Loucy (cell line): ENCODE data around the gene TDRD12.

Source experiments
- H2AFZ ChIP-seq: fragments of 200-600 bp; sonication (generic); 2 replicates; pipeline ENCODE4 v1.6.0; 2016; ENCODE audit warnings: antibody characterized with exemption, mild to moderate bottlenecking, low read length, moderate library complexity
- H3F3A ChIP-seq: fragments of 200-600 bp; 2 replicates; pipeline ENCODE4 v1.6.0; 2016; ENCODE audit warnings: antibody characterized with exemption, low read depth, mild to moderate bottlenecking
- H3K27me3 ChIP-seq: fragments of 200-600 bp; sonication (generic); 2 replicates; pipeline ENCODE4 v1.6.1; 2014; ENCODE audit warnings: low read length, mild to moderate bottlenecking; ENCODE audit not compliant: insufficient read depth, poor library complexity, severe bottlenecking
- H3K36me3 ChIP-seq: fragments of 200-600 bp; sonication (generic); 2 replicates; pipeline ENCODE4 v1.6.1; 2016; ENCODE audit warnings: low read length; ENCODE audit not compliant: insufficient read depth
- H3K4me1 ChIP-seq: fragments of 200-600 bp; sonication (generic); 2 replicates; pipeline ENCODE4 v1.5.1; 2014; ENCODE audit warnings: low read length, mild to moderate bottlenecking; ENCODE audit not compliant: insufficient read depth, poor library complexity, severe bottlenecking
- H3K4me2 ChIP-seq: fragments of 200-600 bp; sonication (generic); 2 replicates; pipeline ENCODE4 v1.6.0; 2014; ENCODE audit warnings: antibody characterized with exemption, low read length, low read depth, mild to moderate bottlenecking; ENCODE audit not compliant: poor library complexity, severe bottlenecking
- H3K4me3 ChIP-seq: fragments of 200-600 bp; sonication (generic); 2 replicates; pipeline ENCODE4 v1.5.1; 2014; ENCODE audit warnings: low read length, mild to moderate bottlenecking, mixed read lengths; ENCODE audit not compliant: poor library complexity, severe bottlenecking
- H3K79me2 ChIP-seq: fragments of 200-600 bp; sonication (generic); 2 replicates; pipeline ENCODE4 v1.6.1; 2014; ENCODE audit warnings: low read length; ENCODE audit not compliant: insufficient read depth
- H3K9ac ChIP-seq: fragments of 200-600 bp; sonication (generic); 2 replicates; pipeline ENCODE4 v1.6.0; 2014; ENCODE audit warnings: mild to moderate bottlenecking, low read depth, low read length, moderate library complexity; ENCODE audit not compliant: poor library complexity, severe bottlenecking
- H3K9me2 ChIP-seq: fragments of 200-600 bp; sonication (generic); replicated peaks from 2 replicates; pipeline ENCODE4 v1.6.1; 2016; ENCODE audit warnings: low read depth, low read length, mixed read lengths
- H3K9me3 ChIP-seq: fragments of 200-600 bp; sonication (generic); 2 replicates; pipeline ENCODE4 v1.6.1; 2014; ENCODE audit warnings: mild to moderate bottlenecking, antibody characterized with exemption, low read length, low read depth; ENCODE audit not compliant: insufficient read depth
- H4K20me1 ChIP-seq: fragments of 200-600 bp; sonication (generic); 2 replicates; pipeline ENCODE4 v1.6.0; 2014; ENCODE audit warnings: antibody characterized with exemption, low read length, mild to moderate bottlenecking; ENCODE audit not compliant: insufficient read depth, poor library complexity, severe bottlenecking
- CTCF ChIP-seq: fragments of 200-600 bp; sonication (generic); conservative IDR thresholded peaks from 2 replicates; pipeline ENCODE4 v1.5.1; 2014; ENCODE audit warnings: mild to moderate bottlenecking, antibody characterized with exemption, low read length
- EZH2phosphoT487 ChIP-seq: fragments of 200-600 bp; IDR thresholded peaks from 2 replicates; pipeline ENCODE4 v1.6.1; 2018; ENCODE audit warnings: antibody characterized with exemption, mild to moderate bottlenecking, moderate library complexity, borderline replicate concordance

Gene TDRD12

DNA sequence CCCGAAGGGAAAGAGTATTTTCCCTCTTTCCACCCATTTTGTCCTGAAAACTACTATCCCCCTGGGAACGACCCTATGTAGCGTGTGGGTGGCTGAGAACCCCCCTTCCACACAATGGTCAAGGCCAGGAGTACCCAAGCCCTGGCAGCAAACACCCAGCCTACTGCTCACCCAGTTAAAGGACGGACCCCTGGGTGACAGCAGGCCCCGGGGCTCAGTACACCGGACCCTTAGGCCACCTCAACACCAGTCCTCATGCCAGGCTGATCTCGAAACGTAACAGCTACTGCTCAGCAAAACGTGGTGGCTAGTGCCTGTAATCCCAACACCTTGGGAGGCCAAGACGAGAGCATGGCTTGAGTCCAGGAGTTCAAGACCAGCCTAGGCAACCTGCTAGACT lies 46.0 kb upstream of the TDRD12 start:
- Histone ChIP-seq H4K20me1 (peaks cover 49% of the 10 kb centered on the region), H3F3A (no peaks in the 10 kb centered on the region), H2AFZ (no peak overlapping the region), H3K4me2 (peak overlapping the region; percentile 90), H3K9ac (peak overlapping the region; percentile 82), H3K27me3 (no peaks in the 10 kb centered on the region), H3K79me2 (peaks cover 63% of the 10 kb centered on the region), H3K4me1 (peaks cover 42% of the 10 kb centered on the region), H3K4me3 (peak overlapping the region; percentile 99), H3K36me3 (no peaks in the 10 kb centered on the region), H3K9me3 (no peaks in the 10 kb centered on the region), H3K9me2 (no peaks in the 10 kb centered on the region)
- TF ChIP-seq CTCF (no peak), EZH2phosphoT487 (no peak)

DNA sequence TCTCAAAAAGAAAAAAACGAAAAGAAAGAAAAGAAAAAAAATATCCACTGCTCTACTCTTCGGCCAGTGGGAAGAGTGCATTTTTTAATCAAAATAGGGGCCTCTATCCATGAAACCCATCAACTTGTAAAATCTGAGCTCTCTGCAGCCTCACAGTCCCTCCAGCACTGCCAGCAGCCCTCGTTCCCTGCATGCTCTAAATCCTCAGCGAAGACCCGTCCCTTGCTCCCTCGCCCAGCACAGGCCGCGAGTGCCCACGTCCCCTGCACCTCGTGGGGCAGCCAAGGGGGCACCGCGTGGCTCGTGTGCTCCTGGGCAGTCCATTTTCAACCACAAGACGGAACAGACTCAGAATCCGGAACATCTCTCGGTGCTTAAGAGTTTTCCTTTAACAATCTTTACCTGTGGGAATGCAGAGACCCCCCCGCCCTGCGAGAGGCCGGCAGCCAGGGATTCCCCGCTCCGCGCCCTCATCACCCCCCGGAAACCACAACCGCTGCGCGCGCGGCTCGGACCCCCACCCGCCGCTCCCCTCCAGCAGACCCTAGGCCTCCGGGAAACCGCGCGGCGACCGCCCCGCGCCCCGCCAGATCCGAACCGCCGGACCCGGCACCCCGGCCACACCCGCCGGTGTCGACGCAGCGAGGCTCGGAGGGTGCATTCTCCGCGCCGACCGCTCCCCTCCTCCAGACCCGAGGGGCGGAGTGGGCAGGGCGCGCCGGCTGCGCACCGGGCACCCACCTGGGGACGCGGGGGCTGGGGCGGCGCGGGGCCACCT lies 45.2 kb upstream of the TDRD12 start:
- Histone ChIP-seq H3K9ac (peak overlapping the region; percentile 82), H3K4me1 (peaks cover 34% of the 10 kb centered on the region), H3F3A (no peaks in the 10 kb centered on the region), H3K4me2 (peak overlapping the region; percentile 90), H2AFZ (peak overlapping the region; percentile 62; the same call in 1 of the 2 replicates), H3K9me2 (no peaks in the 10 kb centered on the region), H3K27me3 (no peaks in the 10 kb centered on the region), H3K9me3 (no peaks in the 10 kb centered on the region), H4K20me1 (peaks cover 41% of the 10 kb centered on the region), H3K79me2 (peaks cover 56% of the 10 kb centered on the region), H3K4me3 (peak overlapping the region; percentile 99), H3K36me3 (no peaks in the 10 kb centered on the region)
- TF ChIP-seq EZH2phosphoT487 (no peak), CTCF (no peak)

DNA sequence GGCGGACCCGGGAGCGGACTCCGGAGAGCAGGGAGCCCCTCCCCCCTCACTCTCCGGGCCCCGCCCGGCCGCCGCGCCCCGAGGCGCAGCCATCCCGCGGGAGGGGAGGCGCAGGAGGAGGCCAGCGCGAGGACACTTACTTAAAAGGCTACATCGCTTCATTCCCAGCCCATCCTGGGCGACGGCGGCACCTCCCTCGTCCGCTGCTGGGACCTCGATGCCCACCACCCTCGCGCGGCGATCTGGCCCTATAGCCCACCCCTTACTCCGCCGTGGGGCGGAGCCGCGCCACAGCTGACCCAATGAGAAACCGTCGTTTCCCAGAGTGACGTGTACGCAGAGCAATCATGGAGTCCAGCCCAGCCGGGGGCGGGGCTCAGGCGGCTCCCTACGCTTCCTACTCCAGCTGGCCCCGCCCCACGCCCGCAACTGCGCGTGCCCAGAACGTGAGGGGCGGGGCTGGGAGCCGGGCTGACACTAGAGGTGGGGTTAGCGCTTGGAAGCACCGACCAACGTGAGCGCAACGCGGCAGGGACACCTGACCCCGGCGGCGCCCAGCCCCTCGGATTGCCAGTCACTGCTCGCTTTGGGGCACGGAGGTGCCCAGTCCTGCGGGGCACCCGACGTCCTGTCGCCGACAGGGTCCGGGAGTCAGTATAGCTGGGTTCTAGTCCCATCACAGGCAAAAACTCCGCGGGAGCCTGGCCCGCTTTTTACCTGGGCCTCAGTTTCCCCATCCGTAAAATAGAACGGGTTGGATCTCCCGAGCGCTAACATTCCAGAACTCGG lies 44.4 kb upstream of the TDRD12 start, which contains the start of gene ANKRD27:
Gene ANKRD27 (minus strand): TSS at position 250 of the 789 bp plus-strand sequence. CDS start 16,165 bp downstream, outside the sequence.
- no peaks in the 10 kb centered on the region for H3K9me3 ChIP-seq
- H3K4me3 ChIP-seq, result peak within 1 kb of the TSS; percentile 99
- H3K9ac ChIP-seq, result peak within 1 kb of the TSS; percentile 82
- no peaks in the 10 kb centered on the region for H3F3A ChIP-seq
- H2AFZ ChIP-seq, result peak within 1 kb of the TSS; percentile 81
- H3K36me3 ChIP-seq, result no peaks in the 10 kb centered on the region
- H3K79me2 ChIP-seq, result peaks cover 48% of the 10 kb centered on the region
- TF ChIP-seq CTCF (no peak), EZH2phosphoT487 (no peak)
- H3K4me2 ChIP-seq, result peak within 1 kb of the TSS; percentile 91
- H4K20me1 ChIP-seq, result peaks cover 33% of the 10 kb centered on the region
- peaks cover 26% of the 10 kb centered on the region for H3K4me1 ChIP-seq
- H3K9me2 ChIP-seq, result no peaks in the 10 kb centered on the region
- no peaks in the 10 kb centered on the region for H3K27me3 ChIP-seq
